ENCODE data around the gene FTHL17.

The FTHL17 gene

GRCh38 chrX:31071725-31072124, at the start of gene FTHL17:
Gene FTHL17 (minus strand): TSS chrX:31072041. CDS start chrX:31071953, 88 bp downstream.
- Histone ChIP-seq H3K9ac (ENCODE audit: insufficient read length) (no peak within 1 kb of the TSS), H3K36me3 (ENCODE audit: insufficient read depth, low read length) (no peaks in the 10 kb centered on the region), H3K4me3 (no peak within 1 kb of the TSS), H3K27ac (no peak within 1 kb of the TSS), H3K9me3 (ENCODE audit: low read depth, low read length) (no peaks in the 10 kb centered on the region)
- DNase-seq (ENCODE audit: low read depth, low spot score): no peak
- TF ChIP-seq POLR2AphosphoS5 (IDR thresholded peaks at IDR 0.05; ENCODE audit: borderline replicate concordance, low read depth, low read length) (no peak), FOXP2 (optimal IDR thresholded peaks at IDR 0.05; ENCODE audit: control extremely low read depth, extremely low read length, insufficient read depth) (no peak), EZH2 (IDR thresholded peaks at IDR 0.05) (no peak)

DNA sequence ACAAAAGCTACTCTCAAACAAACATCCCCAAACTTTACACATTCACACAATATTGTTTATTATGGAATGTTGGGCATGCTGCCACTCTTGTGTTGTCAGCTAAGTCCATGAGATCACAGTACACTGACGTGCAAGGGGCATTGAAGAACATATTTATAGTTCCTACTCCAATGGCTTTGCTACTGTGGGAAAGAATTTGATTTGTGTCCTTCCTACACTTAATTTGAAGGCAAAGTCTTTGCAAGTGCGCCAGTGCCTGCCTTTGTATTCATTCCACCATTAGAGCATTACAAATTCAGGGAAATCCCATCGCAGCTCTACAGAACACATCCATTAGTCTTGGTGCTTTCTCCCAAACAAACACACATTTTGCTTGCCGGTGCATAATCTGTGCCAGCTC, 45.4 kb upstream of the FTHL17 start:
- Histone ChIP-seq H3K4me3 (no peak overlapping the region), H3K27ac (no peak overlapping the region), H3K9me3 (ENCODE audit: low read depth, low read length) (no peaks in the 10 kb centered on the region), H3K36me3 (ENCODE audit: insufficient read depth, low read length) (no peaks in the 10 kb centered on the region), H3K9ac (ENCODE audit: insufficient read length) (no peak overlapping the region)
- DNase-seq (ENCODE audit: low read depth, low spot score): no peak
- TF ChIP-seq POLR2AphosphoS5 (IDR thresholded peaks at IDR 0.05; ENCODE audit: borderline replicate concordance, low read depth, low read length): no peak
- TF ChIP-seq FOXP2 (optimal IDR thresholded peaks at IDR 0.05; ENCODE audit: control extremely low read depth, extremely low read length, insufficient read depth): no peak
- TF ChIP-seq EZH2 (IDR thresholded peaks at IDR 0.05): no peak

- Histone ChIP-seq H3K9ac (ENCODE audit: insufficient read length) (no peak overlapping the region), H3K9me3 (ENCODE audit: low read depth, low read length) (no peaks in the 10 kb centered on the region), H3K4me3 (no peak overlapping the region), H3K27ac (no peak overlapping the region), H3K36me3 (ENCODE audit: insufficient read depth, low read length) (no peaks in the 10 kb centered on the region)
- TF ChIP-seq EZH2 (IDR thresholded peaks at IDR 0.05): no peak
- TF ChIP-seq FOXP2 (optimal IDR thresholded peaks at IDR 0.05; ENCODE audit: control extremely low read depth, extremely low read length, insufficient read depth): no peak
- no peak for TF ChIP-seq POLR2AphosphoS5 (IDR thresholded peaks at IDR 0.05; ENCODE audit: borderline replicate concordance, low read depth, low read length)
- no peak for DNase-seq (ENCODE audit: low read depth, low spot score)
These were observed 43.6 kb upstream of the FTHL17 start for GRCh38 chrX:31115398-31115797.

DNA sequence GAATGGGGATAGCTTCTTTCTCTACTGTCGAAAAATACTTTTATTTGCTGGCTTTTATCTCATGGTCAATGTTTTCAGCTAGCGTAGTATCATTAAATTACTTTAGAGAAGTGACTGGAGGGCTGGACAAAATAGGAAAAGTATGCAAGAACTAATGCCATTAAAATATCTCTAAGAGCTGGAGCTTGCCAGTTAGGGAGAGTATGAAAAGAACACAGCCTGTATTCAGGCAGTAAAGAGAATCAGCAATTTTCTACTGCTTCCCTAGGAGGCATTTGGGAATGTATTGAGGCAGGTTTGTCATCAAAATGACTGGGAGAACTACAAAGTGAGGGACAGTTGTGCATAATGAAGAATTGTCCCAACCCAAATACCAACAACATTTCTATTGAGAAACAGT, 43.0 kb upstream of the FTHL17 start:
- DNase-seq (ENCODE audit: low read depth, low spot score): no peak

DNA sequence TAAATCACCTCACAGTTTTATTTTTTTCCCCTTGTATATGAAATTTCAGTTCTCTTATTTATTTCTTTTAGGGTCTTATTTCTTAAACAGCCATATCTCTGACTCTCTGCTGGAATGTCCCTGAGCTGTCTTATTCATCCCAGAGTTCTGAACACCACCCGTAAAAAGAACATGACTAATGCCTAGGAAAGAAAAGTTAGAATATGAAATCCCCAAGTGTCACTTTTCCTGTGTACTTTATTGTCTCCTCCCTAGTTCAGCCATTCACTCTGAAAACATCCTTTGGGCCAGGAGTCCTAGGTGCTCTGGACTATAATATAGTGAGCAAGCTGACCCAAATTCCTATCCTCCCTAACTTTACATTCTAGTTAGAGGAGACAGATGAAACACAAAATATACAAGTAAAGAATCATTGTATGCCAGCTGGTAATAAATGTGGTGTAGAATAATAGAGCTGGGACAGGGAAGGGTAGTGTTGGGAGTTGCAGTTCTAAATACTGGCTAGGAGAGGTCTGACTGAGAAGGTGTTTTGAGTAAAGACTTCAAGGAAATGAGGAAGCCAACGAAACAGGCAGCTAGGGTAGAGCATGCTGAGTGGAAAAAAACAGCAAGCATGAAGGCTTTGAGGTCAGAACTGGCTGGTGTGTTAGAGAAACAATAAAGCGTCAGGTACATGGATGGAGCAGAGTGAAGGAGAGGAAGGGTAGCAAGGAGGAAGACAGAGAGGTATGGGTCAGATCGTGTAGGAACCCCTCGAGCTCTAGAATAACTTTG, 40.6 kb upstream of the FTHL17 start:
- TF ChIP-seq FOXP2 (optimal IDR thresholded peaks at IDR 0.05; ENCODE audit: control extremely low read depth, extremely low read length, insufficient read depth): no peak
- no peak overlapping the region for H3K27ac ChIP-seq
- H3K36me3 ChIP-seq (ENCODE audit: insufficient read depth, low read length): no peaks in the 10 kb centered on the region
- no peak for DNase-seq (ENCODE audit: low read depth, low spot score)
- no peak overlapping the region for H3K9ac ChIP-seq (ENCODE audit: insufficient read length)
- no peak overlapping the region for H3K4me3 ChIP-seq
- H3K9me3 ChIP-seq (ENCODE audit: low read depth, low read length): no peaks in the 10 kb centered on the region

More for the DNA sequence above, 43.0 kb upstream of the FTHL17 start:
- Histone ChIP-seq H3K9ac (ENCODE audit: insufficient read length) (no peak overlapping the region), H3K9me3 (ENCODE audit: low read depth, low read length) (no peaks in the 10 kb centered on the region), H3K36me3 (ENCODE audit: insufficient read depth, low read length) (no peaks in the 10 kb centered on the region), H3K4me3 (no peak overlapping the region), H3K27ac (no peak overlapping the region)
- no peak for TF ChIP-seq EZH2 (IDR thresholded peaks at IDR 0.05)
- TF ChIP-seq FOXP2 (optimal IDR thresholded peaks at IDR 0.05; ENCODE audit: control extremely low read depth, extremely low read length, insufficient read depth): no peak

DNA sequence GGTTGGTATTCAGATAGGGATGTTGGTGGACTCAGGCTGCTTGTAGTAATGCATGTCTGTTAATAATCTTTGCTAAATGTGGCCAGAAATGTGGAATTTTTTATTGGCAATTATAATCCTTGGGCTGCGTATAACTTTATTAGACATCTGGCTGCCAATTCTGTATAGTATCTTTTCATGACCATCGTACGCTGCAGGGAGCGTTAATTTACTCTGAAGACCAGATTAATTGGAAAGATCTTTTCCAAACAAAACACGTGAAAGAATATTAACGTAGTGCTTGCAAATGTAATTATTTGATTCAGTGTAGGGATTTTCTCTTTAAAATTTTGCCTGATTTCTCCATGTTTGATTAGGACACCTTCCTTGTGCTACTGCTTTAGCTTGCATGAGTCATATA, 38.8 kb upstream of the FTHL17 start:
- Histone ChIP-seq H3K9ac (ENCODE audit: insufficient read length) (no peak overlapping the region), H3K27ac (no peak overlapping the region), H3K4me3 (no peak overlapping the region), H3K9me3 (ENCODE audit: low read depth, low read length) (no peaks in the 10 kb centered on the region), H3K36me3 (ENCODE audit: insufficient read depth, low read length) (no peaks in the 10 kb centered on the region)
- no peak for DNase-seq (ENCODE audit: low read depth, low spot score)
- TF ChIP-seq FOXP2 (optimal IDR thresholded peaks at IDR 0.05; ENCODE audit: control extremely low read depth, extremely low read length, insufficient read depth) (no peak), POLR2AphosphoS5 (IDR thresholded peaks at IDR 0.05; ENCODE audit: borderline replicate concordance, low read depth, low read length) (no peak), EZH2 (IDR thresholded peaks at IDR 0.05) (no peak)

GRCh38 chrX:31099536-31100090, 27.8 kb upstream of the FTHL17 start:
- no peaks in the 10 kb centered on the region for H3K36me3 ChIP-seq (ENCODE audit: insufficient read depth, low read length)
- H3K27ac ChIP-seq: no peak overlapping the region
- no peaks in the 10 kb centered on the region for H3K9me3 ChIP-seq (ENCODE audit: low read depth, low read length)
- no peak for DNase-seq (ENCODE audit: low read depth, low spot score)
- H3K9ac ChIP-seq (ENCODE audit: insufficient read length): no peak overlapping the region
- no peak overlapping the region for H3K4me3 ChIP-seq
- no peak for TF ChIP-seq EZH2 (IDR thresholded peaks at IDR 0.05)
- no peak for TF ChIP-seq POLR2AphosphoS5 (IDR thresholded peaks at IDR 0.05; ENCODE audit: borderline replicate concordance, low read depth, low read length)
- no peak for TF ChIP-seq FOXP2 (optimal IDR thresholded peaks at IDR 0.05; ENCODE audit: control extremely low read depth, extremely low read length, insufficient read depth)

DNA sequence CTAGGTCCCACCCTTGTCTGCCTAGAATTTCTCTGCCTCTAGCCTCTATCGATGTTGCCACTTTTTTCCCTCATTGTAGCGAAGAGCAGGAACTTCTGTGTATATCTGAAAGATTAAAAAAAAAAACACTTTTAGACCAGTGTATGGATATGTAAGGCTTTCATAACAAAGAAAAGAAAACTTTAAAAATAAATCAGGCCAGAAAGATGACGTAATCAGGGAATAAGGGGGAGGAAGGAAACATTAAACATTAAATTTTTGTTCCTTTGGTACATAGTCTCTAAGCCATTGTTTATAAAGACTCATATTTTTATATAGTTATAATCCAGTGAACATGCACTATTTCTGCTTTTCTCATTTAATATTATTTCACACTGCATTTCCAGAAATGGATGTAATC, 26.2 kb upstream of the FTHL17 start:
- H3K27ac ChIP-seq: no peak overlapping the region
- no peak overlapping the region for H3K9ac ChIP-seq (ENCODE audit: insufficient read length)
- no peak overlapping the region for H3K4me3 ChIP-seq
- no peaks in the 10 kb centered on the region for H3K36me3 ChIP-seq (ENCODE audit: insufficient read depth, low read length)
- no peaks in the 10 kb centered on the region for H3K9me3 ChIP-seq (ENCODE audit: low read depth, low read length)
- no peak for DNase-seq (ENCODE audit: low read depth, low spot score)
- TF ChIP-seq FOXP2 (optimal IDR thresholded peaks at IDR 0.05; ENCODE audit: control extremely low read depth, extremely low read length, insufficient read depth): no peak
- TF ChIP-seq EZH2 (IDR thresholded peaks at IDR 0.05): no peak
- no peak for TF ChIP-seq POLR2AphosphoS5 (IDR thresholded peaks at IDR 0.05; ENCODE audit: borderline replicate concordance, low read depth, low read length)

DNA sequence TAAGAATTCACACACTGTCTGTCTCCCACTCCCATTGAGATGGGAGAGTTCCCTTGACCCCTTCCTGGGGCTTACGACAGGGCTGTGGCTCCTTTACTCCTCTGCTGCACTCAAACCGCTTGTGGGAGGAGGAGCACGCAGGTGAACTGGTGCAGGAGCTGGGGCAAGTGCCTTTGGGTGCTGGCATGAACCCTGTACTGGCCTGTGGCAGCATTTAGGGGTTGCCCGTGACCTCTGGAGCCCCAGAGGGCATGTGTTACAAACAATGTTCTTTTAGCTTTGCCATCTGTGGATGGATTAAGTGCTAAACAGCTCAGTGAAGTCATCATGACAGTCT, 21.8 kb upstream of the FTHL17 start:
- DNase-seq (ENCODE audit: low read depth, low spot score): no peak
- Histone ChIP-seq H3K9me3 (ENCODE audit: low read depth, low read length) (no peaks in the 10 kb centered on the region), H3K9ac (ENCODE audit: insufficient read length) (no peak overlapping the region), H3K27ac (no peak overlapping the region), H3K36me3 (ENCODE audit: insufficient read depth, low read length) (no peaks in the 10 kb centered on the region), H3K4me3 (no peak overlapping the region)
- no peak for TF ChIP-seq FOXP2 (optimal IDR thresholded peaks at IDR 0.05; ENCODE audit: control extremely low read depth, extremely low read length, insufficient read depth)
- no peak for TF ChIP-seq EZH2 (IDR thresholded peaks at IDR 0.05)
- TF ChIP-seq POLR2AphosphoS5 (IDR thresholded peaks at IDR 0.05; ENCODE audit: borderline replicate concordance, low read depth, low read length): no peak

Measured in SK-N-MC (cell line).